HEK293 (cell line): Measurements from ENCODE around the gene PCDH1.

Source experiments
- CTCF ChIP-seq: fragments of 450-650 bp; formaldehyde crosslinking; IDR thresholded peaks from 2 replicates; pipeline ENCODE4 v1.5.1; 2016; ENCODE audit warnings: missing biosample characterization, missing genetic modification characterization
- SCRT1 ChIP-seq: fragments of 450-650 bp; formaldehyde crosslinking; IDR thresholded peaks from 2 replicates; pipeline ENCODE4 v1.5.1; 2016; ENCODE audit warnings: missing biosample characterization, missing genetic modification characterization, borderline replicate concordance
- TCF7L2 ChIP-seq: IDR thresholded peaks from 2 replicates; pipeline ENCODE4 v1.6.1; 2011; ENCODE audit warnings: low read depth, mild to moderate bottlenecking, inconsistent platforms, low read length, moderate library complexity, borderline replicate concordance
- ZBTB44 ChIP-seq: fragments of 450-650 bp; IDR thresholded peaks from 2 replicates; pipeline ENCODE4 v1.5.1; 2018; ENCODE audit warnings: missing biosample characterization, mild to moderate bottlenecking, missing genetic modification characterization
- ZNF416 ChIP-seq: fragments of 450-650 bp; formaldehyde crosslinking; IDR thresholded peaks from 2 replicates; pipeline ENCODE4 v1.5.1; 2016; ENCODE audit warnings: missing biosample characterization, missing genetic modification characterization
- ZNF776 ChIP-seq: fragments of 450-650 bp; formaldehyde crosslinking; IDR thresholded peaks from 2 replicates; pipeline ENCODE4 v1.5.0; 2017; ENCODE audit warnings: missing biosample characterization, missing genetic modification characterization, borderline replicate concordance

GRCh38 chr5:141909212-141909611 lies 31.0 kb upstream of the PCDH1 start:
- TF ChIP-seq ZNF416 (tag by site-specific recombination) (no peak), ZBTB44 (tag by site-specific recombination) (no peak), CTCF (tag by site-specific recombination) (no peak), TCF7L2 (no peak), SCRT1 (tag by site-specific recombination) (no peak), ZNF776 (tag by site-specific recombination) (no peak)
